Measurements from ENCODE around the gene AGBL1. TPM values are rescaled to one million over a fixed set of nuclear protein-coding genes. Genes with fewer than 3 reads are reported as not detected.

The AGBL1 gene
- total RNA-seq, 1 donor from 2014 or later: not detected

DNA sequence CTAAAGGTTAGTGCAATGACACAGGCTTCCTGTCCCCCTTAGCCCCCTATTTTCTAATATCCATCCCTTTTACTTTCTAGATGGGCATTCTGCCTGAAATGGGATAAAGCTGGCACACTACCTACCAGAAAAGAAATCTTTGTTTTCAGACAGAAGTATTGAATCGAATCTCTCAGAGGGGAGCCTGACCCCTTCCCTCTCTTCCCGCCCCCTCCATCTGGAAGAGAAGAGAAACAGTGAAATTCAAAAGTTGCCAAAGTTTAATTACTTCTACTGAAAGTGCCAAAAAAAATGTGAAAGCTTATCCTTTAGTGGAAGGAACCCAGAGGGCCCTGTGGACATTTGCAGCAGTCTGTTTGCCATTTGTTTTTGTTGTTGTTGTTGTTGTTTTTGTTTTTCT is 523.8 kb downstream of the AGBL1 start:
- Histone ChIP-seq H2AFZ (ENCODE audit: low read depth, low read length) (no peak overlapping the region), H3K4me3 (ENCODE audit: insufficient read depth, low read depth, low read length) (no peak overlapping the region), H3K36me3 (ENCODE audit: insufficient read depth, low read length) (no peaks in the 10 kb centered on the region), H3K9me3 (ENCODE audit: insufficient read depth, low read depth, low read length) (no peaks in the 10 kb centered on the region), H3K4me2 (ENCODE audit: low read length) (no peak overlapping the region), H3K27ac (ENCODE audit: low read depth, low read length) (no peak overlapping the region), H3K4me1 (ENCODE audit: insufficient read depth, low read length) (no peaks in the 10 kb centered on the region), H3K27me3 (ENCODE audit: insufficient read depth, low read length) (no peaks in the 10 kb centered on the region), H3K9ac (ENCODE audit: low read length) (no peak overlapping the region), H4K20me1 (ENCODE audit: insufficient read depth, low read length) (no peaks in the 10 kb centered on the region), H3K79me2 (ENCODE audit: insufficient read depth, low read length) (no peaks in the 10 kb centered on the region)
- H3K27ac Mint-ChIP-seq (ENCODE audit: unreplicated experiment): no peak overlapping the region
- H3K4me3 Mint-ChIP-seq (ENCODE audit: unreplicated experiment): no peak overlapping the region
- peaks cover 2% of the 10 kb centered on the region for H3K27me3 Mint-ChIP-seq (ENCODE audit: low read depth, unreplicated experiment)
- H3K9me3 Mint-ChIP-seq (ENCODE audit: unreplicated experiment): no peaks in the 10 kb centered on the region
- peaks cover 1% of the 10 kb centered on the region for H3K4me1 Mint-ChIP-seq (ENCODE audit: low read depth, unreplicated experiment)
- no peak for TF ChIP-seq CTCF (IDR thresholded peaks at IDR 0.05; ENCODE audit: insufficient read depth, low read depth, low read length)
- no peak for TF ChIP-seq EZH2 (IDR thresholded peaks at IDR 0.05; ENCODE audit: insufficient read depth, low read length)
- DNase-seq (ENCODE audit: low read depth) (no peak), FAIRE-seq (no peak)
- no peaks in the 10 kb centered on the region for H3K36me3 Mint-ChIP-seq (ENCODE audit: low read depth, unreplicated experiment)

- H4K20me1 ChIP-seq (ENCODE audit: insufficient read depth, low read length): no peaks in the 10 kb centered on the region
- Mint-ChIP-seq H3K4me1 (ENCODE audit: low read depth, unreplicated experiment) (peaks cover 11% of the 10 kb centered on the region), H3K36me3 (ENCODE audit: low read depth, unreplicated experiment) (no peaks in the 10 kb centered on the region), H3K9me3 (ENCODE audit: unreplicated experiment) (no peaks in the 10 kb centered on the region), H3K4me3 (ENCODE audit: unreplicated experiment) (no peak overlapping the region), H3K27ac (ENCODE audit: unreplicated experiment) (no peak overlapping the region), H3K27me3 (ENCODE audit: low read depth, unreplicated experiment) (peaks cover 2% of the 10 kb centered on the region)
- H3K9me3 ChIP-seq (ENCODE audit: insufficient read depth, low read depth, low read length): no peaks in the 10 kb centered on the region
- no peak for TF ChIP-seq CTCF (IDR thresholded peaks at IDR 0.05; ENCODE audit: insufficient read depth, low read depth, low read length)
- no peak for TF ChIP-seq EZH2 (IDR thresholded peaks at IDR 0.05; ENCODE audit: insufficient read depth, low read length)
- peak overlapping the region; percentile 9 for H2AFZ ChIP-seq (ENCODE audit: low read depth, low read length)
- H3K79me2 ChIP-seq (ENCODE audit: insufficient read depth, low read length): no peaks in the 10 kb centered on the region
- no peak overlapping the region for H3K4me3 ChIP-seq (ENCODE audit: insufficient read depth, low read depth, low read length)
- DNase-seq (ENCODE audit: low read depth): peak; percentile 46
- no peaks in the 10 kb centered on the region for H3K4me1 ChIP-seq (ENCODE audit: insufficient read depth, low read length)
- H3K36me3 ChIP-seq (ENCODE audit: insufficient read depth, low read length): no peaks in the 10 kb centered on the region
- H3K27ac ChIP-seq (ENCODE audit: low read depth, low read length): no peak overlapping the region
- H3K27me3 ChIP-seq (ENCODE audit: insufficient read depth, low read length): no peaks in the 10 kb centered on the region
- H3K9ac ChIP-seq (ENCODE audit: low read length): no peak overlapping the region
- no peak for FAIRE-seq
- H3K4me2 ChIP-seq (ENCODE audit: low read length): no peak overlapping the region
Observed at GRCh38 chr15:86608461-86609205, 529.0 kb downstream of the AGBL1 start.

DNA sequence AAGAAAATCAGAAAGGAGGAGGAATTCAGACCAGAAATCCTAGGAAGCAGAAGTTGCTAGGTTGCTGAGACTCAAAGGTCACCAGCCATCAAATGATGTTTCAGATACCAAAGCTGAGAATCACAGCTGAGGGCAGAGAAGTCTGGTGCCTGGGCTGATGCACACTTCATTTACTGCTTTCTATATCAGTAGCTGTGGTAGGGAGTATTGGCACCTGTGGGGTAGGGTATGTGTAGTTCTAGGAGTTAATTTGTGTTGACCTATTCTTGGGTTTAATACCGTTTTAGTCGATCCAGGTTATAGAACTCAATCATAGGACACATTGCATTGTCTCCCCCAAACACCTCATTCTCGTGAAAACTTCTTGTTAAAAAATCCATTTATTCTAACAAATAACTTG is 529.6 kb downstream of the AGBL1 start:
- Histone ChIP-seq H3K4me3 (ENCODE audit: insufficient read depth, low read depth, low read length) (no peak overlapping the region), H4K20me1 (ENCODE audit: insufficient read depth, low read length) (no peaks in the 10 kb centered on the region), H3K4me2 (ENCODE audit: low read length) (no peak overlapping the region), H2AFZ (ENCODE audit: low read depth, low read length) (no peak overlapping the region), H3K9me3 (ENCODE audit: insufficient read depth, low read depth, low read length) (no peaks in the 10 kb centered on the region), H3K79me2 (ENCODE audit: insufficient read depth, low read length) (no peaks in the 10 kb centered on the region), H3K4me1 (ENCODE audit: insufficient read depth, low read length) (no peaks in the 10 kb centered on the region), H3K27me3 (ENCODE audit: insufficient read depth, low read length) (no peaks in the 10 kb centered on the region), H3K9ac (ENCODE audit: low read length) (no peak overlapping the region), H3K27ac (ENCODE audit: low read depth, low read length) (no peak overlapping the region), H3K36me3 (ENCODE audit: insufficient read depth, low read length) (no peaks in the 10 kb centered on the region)
- TF ChIP-seq CTCF (IDR thresholded peaks at IDR 0.05; ENCODE audit: insufficient read depth, low read depth, low read length): no peak
- no peak for TF ChIP-seq EZH2 (IDR thresholded peaks at IDR 0.05; ENCODE audit: insufficient read depth, low read length)
- H3K36me3 Mint-ChIP-seq (ENCODE audit: low read depth, unreplicated experiment): no peaks in the 10 kb centered on the region
- DNase-seq (ENCODE audit: low read depth): no peak
- H3K9me3 Mint-ChIP-seq (ENCODE audit: unreplicated experiment): no peaks in the 10 kb centered on the region
- H3K27ac Mint-ChIP-seq (ENCODE audit: unreplicated experiment): no peak overlapping the region
- no peak overlapping the region for H3K4me3 Mint-ChIP-seq (ENCODE audit: unreplicated experiment)
- peaks cover 11% of the 10 kb centered on the region for H3K4me1 Mint-ChIP-seq (ENCODE audit: low read depth, unreplicated experiment)
- peaks cover 2% of the 10 kb centered on the region for H3K27me3 Mint-ChIP-seq (ENCODE audit: low read depth, unreplicated experiment)
- FAIRE-seq: no peak
